Measurements from ENCODE around the gene PPP1R9B. TPM values are rescaled to one million over a fixed set of nuclear protein-coding genes. Genes with fewer than 3 reads are reported as not detected.

PPP1R9B gene
- total RNA-seq, 1 donor from 2014 or later = 51.5 TPM

Other genes starting within 250 kb of the PPP1R9B start
- 3.1 and 10.4 TPM in 2 replicates for gene DLX4, start 181.5 kb downstream of the PPP1R9B start, total RNA-seq (ENCODE audit: low replicate concordance)
- 15.9 and 16.7 TPM in 2 replicates for gene DLX3, start 155.5 kb downstream of the PPP1R9B start, total RNA-seq (ENCODE audit: low replicate concordance)
- 20.3 and 27.3 TPM in 2 replicates for gene ITGA3, start 94.6 kb downstream of the PPP1R9B start, total RNA-seq (ENCODE audit: low replicate concordance)
- 29.9 and 44.9 TPM in 2 replicates for gene PDK2, start 55.3 kb downstream of the PPP1R9B start, total RNA-seq (ENCODE audit: low replicate concordance)
- 2.2 and 14.1 TPM in 2 replicates for gene SAMD14, start 20.5 kb downstream of the PPP1R9B start, total RNA-seq (ENCODE audit: low replicate concordance)
- gene SGCA, start 15.3 kb upstream of the PPP1R9B start, total RNA-seq (ENCODE audit: low replicate concordance) = 0.72 TPM in 1 of 2 replicates, not detected in the other
- 31.0 and 201 TPM in 2 replicates for gene COL1A1, start 51.0 kb upstream of the PPP1R9B start, total RNA-seq (ENCODE audit: low replicate concordance)
- gene TMEM92, start 123.8 kb upstream of the PPP1R9B start, total RNA-seq (ENCODE audit: low replicate concordance) = 1.6 and 1.8 TPM in 2 replicates
- gene XYLT2, start 195.4 kb upstream of the PPP1R9B start, total RNA-seq (ENCODE audit: low replicate concordance) = 23.5 and 38.8 TPM in 2 replicates
- 66.6 and 76.9 TPM in 2 replicates for gene MRPL27, start 222.5 kb upstream of the PPP1R9B start, total RNA-seq (ENCODE audit: low replicate concordance)
- gene EME1, start 222.6 kb upstream of the PPP1R9B start, total RNA-seq (ENCODE audit: low replicate concordance) = 6.2 and 18.7 TPM in 2 replicates
- 75.3 and 104 TPM in 2 replicates for gene LRRC59, start 246.8 kb upstream of the PPP1R9B start, total RNA-seq (ENCODE audit: low replicate concordance)

Data from type B pancreatic cell (in vitro differentiated cells).